Anterior cingulate cortex (tissue), 58 donors: ENCODE measurements around the gene BLOC1S3.

Experiments used
- DNase-seq, 58 donors: peaks; one replicate each; lab custom pipeline; 2025; lab: John Stamatoyannopoulos, UW

Gene BLOC1S3, protein sequence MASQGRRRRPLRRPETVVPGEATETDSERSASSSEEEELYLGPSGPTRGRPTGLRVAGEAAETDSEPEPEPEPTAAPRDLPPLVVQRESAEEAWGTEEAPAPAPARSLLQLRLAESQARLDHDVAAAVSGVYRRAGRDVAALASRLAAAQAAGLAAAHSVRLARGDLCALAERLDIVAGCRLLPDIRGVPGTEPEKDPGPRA

GRCh38 chr19:45178262-45179071 lies at the start of gene BLOC1S3:
TSS of gene BLOC1S3 (plus strand) at chr19:45178784. CDS start at chr19:45179297, 513 bp downstream.
- peak; percentile 93 to 100 (median 100) for DNase-seq

DNA sequence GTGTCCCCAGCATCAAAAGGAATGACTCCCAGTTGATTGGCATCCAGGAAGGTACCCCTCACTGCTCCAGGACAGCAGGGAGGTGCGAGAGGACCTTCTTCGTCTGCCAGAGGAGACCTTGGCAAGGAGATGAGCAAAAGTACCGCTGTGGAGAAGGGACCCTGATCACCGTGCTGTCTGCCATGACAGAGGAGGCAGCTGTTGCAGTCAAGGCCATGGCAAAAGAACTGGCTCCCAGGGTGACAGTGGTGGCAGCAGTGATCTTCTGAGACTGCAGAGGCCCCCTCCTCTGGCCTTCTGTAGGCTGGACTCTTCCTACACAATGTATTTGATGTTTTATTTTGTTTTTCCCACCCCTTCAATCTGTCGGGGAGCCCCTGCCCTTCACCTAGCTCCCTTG lies 49.8 kb upstream of the BLOC1S3 start:
- no peak for DNase-seq

- DNase-seq: no peak
Observed at GRCh38 chr19:45130236-45130635, 48.3 kb upstream of the BLOC1S3 start.

DNA sequence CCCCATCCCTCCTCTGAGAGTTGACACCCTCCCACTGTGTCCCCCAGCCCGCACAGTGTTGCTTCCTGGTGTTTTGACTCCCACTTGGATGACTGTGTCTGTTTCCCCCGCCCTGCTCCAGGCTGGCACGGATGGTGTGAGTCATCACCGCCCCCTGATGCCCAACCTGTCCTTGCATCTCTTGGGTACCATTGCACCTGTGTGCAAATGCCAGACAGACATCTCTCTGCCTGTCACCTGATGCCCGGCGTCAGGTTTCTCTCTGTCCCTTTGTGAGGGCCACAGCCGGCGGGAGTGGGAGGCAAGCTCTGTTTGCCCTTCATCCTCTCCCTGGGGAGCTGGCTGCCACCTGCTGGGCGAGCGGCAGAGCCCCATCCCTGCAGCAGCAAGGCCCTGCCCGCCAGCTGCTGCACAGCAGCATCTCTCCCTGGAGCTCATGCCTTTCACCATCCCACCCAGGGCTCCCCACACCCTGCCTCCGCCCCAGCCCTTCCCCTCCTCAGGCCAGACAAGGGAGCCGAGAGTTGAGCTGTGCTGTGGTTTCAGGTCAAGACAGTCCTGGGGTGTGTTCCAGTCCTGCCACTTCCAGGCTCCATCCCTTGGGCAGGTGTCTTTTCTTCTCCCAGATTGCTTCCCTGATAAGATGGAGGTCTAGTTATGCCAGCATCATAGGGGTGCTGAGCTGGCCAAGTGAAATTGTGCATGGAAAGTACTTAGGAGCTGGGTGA lies 47.5 kb upstream of the BLOC1S3 start:
- DNase-seq: peak in 42 of 58 donors; percentile 5 to 77 (median 46)

GRCh38 chr19:45133661-45134060 lies 44.9 kb upstream of the BLOC1S3 start:
- no peak for DNase-seq

GRCh38 chr19:45135176-45135885 lies 43.3 kb upstream of the BLOC1S3 start:
- peak in 1 of 58 donors; percentile 6 for DNase-seq

- no peak for DNase-seq
Observed at GRCh38 chr19:45136507-45137178, 41.9 kb upstream of the BLOC1S3 start.

DNA sequence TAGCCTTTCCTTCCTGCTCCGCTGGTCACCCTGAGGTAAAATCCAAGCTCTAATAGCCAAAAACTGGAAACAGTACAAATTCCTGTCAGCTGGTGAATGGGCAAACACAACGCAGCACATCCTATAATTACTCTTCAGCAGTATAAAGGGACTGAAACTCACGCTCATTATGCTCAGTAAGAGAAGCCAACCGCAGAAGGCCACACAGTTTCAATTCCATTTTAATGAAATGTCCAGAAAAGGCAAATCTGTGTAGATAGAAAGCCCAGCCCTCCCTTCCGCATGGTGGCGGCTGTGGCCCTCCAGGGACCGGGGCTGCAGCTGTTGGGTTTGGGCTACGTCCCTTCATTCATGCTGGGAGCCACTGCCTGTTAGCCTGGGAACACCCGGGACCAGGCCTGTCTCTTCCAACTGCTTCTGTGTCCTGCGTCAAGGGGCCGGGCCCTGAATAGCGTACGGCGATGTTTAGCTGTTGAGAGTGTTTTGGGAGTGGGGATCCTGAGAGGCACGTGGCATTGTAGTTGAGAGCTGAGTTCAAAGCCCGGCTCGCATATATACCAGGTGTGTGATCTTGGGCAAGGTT lies 41.3 kb upstream of the BLOC1S3 start:
- DNase-seq: peak in 31 of 58 donors; percentile 6 to 40 (median 25)

DNA sequence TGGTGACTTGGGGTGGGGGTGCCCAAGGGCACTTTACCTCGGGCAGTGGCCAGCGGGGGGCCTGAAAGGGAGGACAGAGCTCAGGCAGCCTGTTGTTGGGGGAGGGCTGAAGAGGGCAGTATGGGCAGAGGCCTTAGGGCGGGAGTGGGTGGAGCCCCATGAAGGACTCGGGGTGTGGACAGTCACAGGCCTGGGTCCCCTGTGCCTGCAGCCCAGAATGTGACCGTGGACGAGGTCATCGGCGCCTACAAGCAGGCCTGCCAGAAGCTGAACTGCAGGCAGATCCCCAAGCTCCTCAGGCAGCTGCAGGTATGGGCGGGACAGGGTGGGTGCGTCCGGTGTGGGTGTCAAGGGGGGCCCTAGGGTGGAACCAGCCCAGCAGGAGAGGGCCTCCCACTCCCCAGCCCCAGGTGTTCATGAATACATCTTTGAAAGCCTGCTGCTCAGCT lies 40.3 kb upstream of the BLOC1S3 start:
- DNase-seq: no peak

- DNase-seq: no peak
Observed at GRCh38 chr19:45139286-45140143, 39.1 kb upstream of the BLOC1S3 start.

GRCh38 chr19:45140144-45140503 lies 38.5 kb upstream of the BLOC1S3 start:
- no peak for DNase-seq

GRCh38 chr19:45140533-45140932 lies 38.1 kb upstream of the BLOC1S3 start:
- no peak for DNase-seq

DNA sequence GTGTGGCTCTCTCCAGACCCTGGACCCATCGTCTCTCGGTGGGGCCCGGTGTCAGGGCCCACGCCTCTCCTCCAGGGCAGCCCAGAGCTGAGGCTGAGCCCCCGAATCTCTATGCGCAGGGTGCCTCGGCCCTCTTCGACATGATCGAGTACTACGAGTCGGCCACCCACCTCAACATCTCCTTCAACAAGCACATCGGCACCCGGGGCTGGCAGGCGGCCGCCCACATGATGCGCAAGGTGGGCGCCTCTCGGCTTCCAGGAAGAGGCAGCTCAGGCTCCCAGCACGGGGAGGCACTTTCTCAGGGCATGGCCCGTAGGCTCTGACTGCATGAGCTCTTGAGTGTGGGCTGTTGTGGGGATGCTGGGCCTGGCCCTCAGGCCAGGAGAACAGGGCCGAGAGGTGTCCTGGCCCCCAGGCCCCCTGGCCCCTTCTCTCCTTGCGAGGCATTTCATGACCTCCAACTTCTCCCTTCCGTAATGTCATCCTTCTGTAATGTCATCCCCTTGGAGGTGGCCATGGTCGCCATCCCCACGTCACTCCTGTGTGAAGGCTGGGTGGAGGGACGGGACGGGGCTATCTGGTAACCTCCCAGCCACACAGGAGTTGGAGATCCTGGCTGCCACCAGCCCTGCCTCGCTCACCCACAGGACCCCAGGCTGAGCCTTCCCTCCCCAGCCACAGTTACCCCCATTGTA lies 37.2 kb upstream of the BLOC1S3 start:
- peak in 3 of 58 donors; percentile 19 to 47 (median 21) for DNase-seq

DNA sequence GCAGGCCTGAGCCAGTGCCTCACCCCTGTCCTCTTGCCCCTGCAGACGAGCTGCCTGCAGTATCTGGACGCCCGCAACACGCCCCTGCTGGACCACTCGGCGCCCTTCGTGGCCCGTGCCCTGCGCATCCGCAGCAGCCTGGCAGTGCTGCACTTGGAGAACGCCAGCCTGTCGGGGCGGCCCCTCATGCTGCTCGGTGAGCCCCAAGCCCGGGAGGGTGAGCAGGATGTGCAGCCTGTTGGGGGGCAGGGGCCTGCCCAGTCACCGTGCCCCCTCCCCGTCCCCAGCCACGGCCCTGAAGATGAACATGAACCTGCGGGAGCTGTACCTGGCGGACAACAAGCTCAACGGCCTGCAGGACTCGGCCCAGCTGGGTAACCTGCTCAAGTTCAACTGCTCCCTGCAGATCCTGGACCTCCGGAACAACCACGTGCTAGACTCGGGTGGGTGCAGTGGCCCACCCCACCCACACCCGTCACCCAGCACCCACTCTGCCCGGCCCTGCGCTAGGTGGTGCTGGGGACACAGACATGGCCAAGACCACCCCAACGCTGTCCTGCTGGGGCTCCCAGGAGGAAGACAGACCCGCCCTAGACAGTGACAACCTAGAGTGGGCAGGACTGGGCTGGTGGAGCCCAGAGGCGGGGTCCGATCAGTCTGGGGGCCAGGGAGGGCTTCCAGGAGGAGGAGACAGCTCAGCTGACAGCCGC lies 36.4 kb upstream of the BLOC1S3 start:
- no peak for DNase-seq

DNA sequence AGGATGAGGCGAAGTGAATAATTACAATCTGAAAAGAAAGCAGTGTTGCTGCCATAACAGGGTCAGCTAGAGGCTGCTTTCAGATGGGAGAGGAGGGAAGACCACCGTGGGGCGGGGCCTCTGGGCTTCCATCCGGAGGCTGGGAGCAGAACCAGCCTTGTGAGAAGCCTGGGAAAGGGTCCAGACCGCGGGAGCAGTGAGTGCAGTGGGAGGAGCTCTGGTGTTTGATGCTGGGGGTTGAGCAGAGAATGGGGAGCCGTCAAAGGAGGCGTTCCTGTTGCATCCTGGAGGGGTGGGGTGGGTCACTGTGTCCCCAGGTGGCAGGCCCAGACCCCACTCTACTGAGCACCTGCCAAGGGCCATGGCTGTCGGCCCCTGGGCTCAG lies 35.9 kb upstream of the BLOC1S3 start:
- DNase-seq: peak in 6 of 58 donors; percentile 11 to 51 (median 15)

GRCh38 chr19:45144431-45145269 lies 33.9 kb upstream of the BLOC1S3 start:
- DNase-seq: no peak
